Keratinocyte (primary cell): ENCODE measurements around the gene LRRC18. TPM values are rescaled to one million over a fixed set of nuclear protein-coding genes. Genes with fewer than 3 reads are reported as not detected.

Experiments used
- DNase-seq: peaks from one replicate; pipeline ENCODE4 v3.0.0-alpha.2; 2011; ENCODE audit warnings: low read depth, missing footprints, low spot score
- FAIRE-seq: peaks from 2 replicates; lab custom pipeline; 2011; peaks lifted over from hg19 to GRCh38; lab: Jason Lieb, UNC
- H2AFZ ChIP-seq: 2 replicates; pipeline ENCODE4 v1.6.0; 2012; ENCODE audit warnings: low read length, control low read depth, inconsistent platforms; ENCODE audit not compliant: control insufficient read depth
- H3K27ac ChIP-seq: 2 replicates; pipeline ENCODE4 v1.5.1; 2011; ENCODE audit warnings: low read length; ENCODE audit not compliant: control insufficient read depth, insufficient read depth
- H3K27me3 ChIP-seq: 3 replicates; pipeline ENCODE4 v1.6.0; 2011; ENCODE audit warnings: low read length; ENCODE audit not compliant: control insufficient read depth, insufficient read depth; ENCODE audit errors: extremely low read depth
- H3K36me3 ChIP-seq, 2 experiments: 2 replicates in 1 of 2; 3 replicates in 1 of 2; pipeline ENCODE4 v1.5.1; 2011; ENCODE audit warnings: low read length in 2 of 2, mild to moderate bottlenecking in 1 of 2; ENCODE audit not compliant: control insufficient read depth in 2 of 2, insufficient read depth in 2 of 2; ENCODE audit errors: extremely low read depth in 1 of 2
- H3K4me1 ChIP-seq: 3 replicates; pipeline ENCODE4 v1.5.1; 2011; ENCODE audit warnings: low read length; ENCODE audit not compliant: control insufficient read depth, insufficient read depth; ENCODE audit errors: extremely low read depth
- H3K4me2 ChIP-seq: 3 replicates; pipeline ENCODE4 v1.6.0; 2011; ENCODE audit warnings: low read depth, low read length; ENCODE audit not compliant: control insufficient read depth, insufficient read depth; ENCODE audit errors: extremely low read depth
- H3K4me3 ChIP-seq, 3 experiments: fragments of 200-600 bp in 1 of 3; sonication (generic) in 1 of 3; 2 replicates in 2 of 3; 3 replicates in 1 of 3; pipeline ENCODE4 v1.5.1; 2011 to 2016; ENCODE audit warnings: low read length in 3 of 3, mild to moderate bottlenecking in 3 of 3, control low read depth in 2 of 3, inconsistent platforms in 1 of 3, low read depth in 1 of 3, mixed read lengths in 1 of 3, mixed run types in 1 of 3, moderate library complexity in 1 of 3; ENCODE audit not compliant: control insufficient read depth in 2 of 3, insufficient read depth in 2 of 3; ENCODE audit errors: extremely low read depth in 1 of 3
- H3K79me2 ChIP-seq: 2 replicates; pipeline ENCODE4 v1.6.0; 2012; ENCODE audit warnings: low read length; ENCODE audit not compliant: control insufficient read depth, insufficient read depth
- H3K9ac ChIP-seq: 3 replicates; pipeline ENCODE4 v1.6.0; 2011; ENCODE audit warnings: low read length; ENCODE audit not compliant: control insufficient read depth, insufficient read depth; ENCODE audit errors: extremely low read depth
- H3K9me1 ChIP-seq: 3 replicates; pipeline ENCODE4 v1.6.0; 2011; ENCODE audit warnings: low read length; ENCODE audit not compliant: control insufficient read depth, insufficient read depth; ENCODE audit errors: extremely low read depth
- H3K9me3 ChIP-seq: 2 replicates; pipeline ENCODE4 v1.5.1; 2012; ENCODE audit warnings: low read depth, low read length; ENCODE audit not compliant: control insufficient read depth
- H4K20me1 ChIP-seq: 3 replicates; pipeline ENCODE4 v1.6.0; 2011; ENCODE audit warnings: low read length; ENCODE audit not compliant: control insufficient read depth, insufficient read depth; ENCODE audit errors: extremely low read depth
- EZH2 ChIP-seq: IDR thresholded peaks from one replicate; pipeline ENCODE4 v1.6.1; 2012; ENCODE audit warnings: inconsistent platforms, mild to moderate bottlenecking, low read length, moderate library complexity
- dilution Hi-C: fragments of 300-500 bp; cut with MboI; formaldehyde crosslinking; loops from one replicate; pipeline ENCODE4 v1.7.0; 2020; ENCODE audit warnings: low sequenced_read_pairs; ENCODE audit not compliant: extremely low pct_ligation_motif_present
- polyA plus RNA-seq, 5 experiments: library from polyadenylated mRNA; depleted of rRNA in 3 of 5; stranded (reverse) in 3 of 5; stranded (forward) in 1 of 5; unstranded in 1 of 5; fragments of >200 nt; gene quantifications; 1 replicate in 1 of 5; 2 replicates in 3 of 5; 3 replicates in 1 of 5; pipeline versions ENCODE4 v1.2.1 to v1.2.3, GENCODE V29; 2011 to 2012; ENCODE audit warnings: missing spikeins in 2 of 5, low read depth in 1 of 5, low replicate concordance in 1 of 5
- TF ChIP-seq, protein P1 (sequence below), 3 experiments: IDR thresholded peaks in 1 of 3; conservative IDR thresholded peaks in 1 of 3; optimal IDR thresholded peaks in 1 of 3; 2 replicates in 2 of 3; 3 replicates in 1 of 3; pipeline versions ENCODE3 to v1.5.1; 2011; ENCODE audit warnings: low read length in 3 of 3, mild to moderate bottlenecking in 3 of 3, moderate library complexity in 2 of 3, control low read depth in 1 of 3, inconsistent platforms in 1 of 3; ENCODE audit not compliant: insufficient read depth in 2 of 3; ENCODE audit errors: extremely low read depth in 1 of 3

Gene LRRC18
- polyA plus RNA-seq, 1 donor (not counting 4 experiments of a cell fraction or from before 2014, with no cell fraction given), result not detected

DNA sequence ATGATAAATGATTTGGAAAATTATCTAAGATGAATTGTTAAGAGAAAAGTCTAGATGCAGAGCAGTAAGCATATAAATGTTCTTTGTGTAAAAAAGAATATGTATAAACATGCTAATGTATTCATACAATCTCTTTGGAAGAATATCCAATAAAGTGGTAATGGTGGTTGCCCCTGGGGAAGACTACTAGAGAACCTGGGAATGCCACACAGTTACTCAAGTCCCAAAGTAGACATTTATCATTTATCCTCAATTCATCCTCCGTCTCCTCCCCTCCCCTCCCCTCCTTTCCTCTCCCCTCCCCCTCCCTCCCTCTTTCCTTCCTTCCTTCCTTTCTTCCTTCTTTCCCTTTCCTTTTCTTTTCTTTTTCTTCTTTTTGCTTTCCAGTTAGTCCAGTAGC, 51.7 kb downstream of the LRRC18 start:
- no peaks in the 10 kb centered on the region for H3K27me3 ChIP-seq
- H3K4me1 ChIP-seq, result no peaks in the 10 kb centered on the region
- dilution Hi-C loops, result no loop called here
- H3K4me3 ChIP-seq, result no peak overlapping the region
- no peaks in the 10 kb centered on the region for H4K20me1 ChIP-seq
- H3K27ac ChIP-seq, result no peak overlapping the region
- H3K79me2 ChIP-seq, result no peaks in the 10 kb centered on the region
- H3K4me2 ChIP-seq, result no peak overlapping the region
- no peak for FAIRE-seq
- DNase-seq, result no peak
- H3K9ac ChIP-seq, result no peak overlapping the region
- no peak overlapping the region for H2AFZ ChIP-seq
- H3K36me3 ChIP-seq, result no peaks in the 10 kb centered on the region
- TF ChIP-seq, protein P1, sequence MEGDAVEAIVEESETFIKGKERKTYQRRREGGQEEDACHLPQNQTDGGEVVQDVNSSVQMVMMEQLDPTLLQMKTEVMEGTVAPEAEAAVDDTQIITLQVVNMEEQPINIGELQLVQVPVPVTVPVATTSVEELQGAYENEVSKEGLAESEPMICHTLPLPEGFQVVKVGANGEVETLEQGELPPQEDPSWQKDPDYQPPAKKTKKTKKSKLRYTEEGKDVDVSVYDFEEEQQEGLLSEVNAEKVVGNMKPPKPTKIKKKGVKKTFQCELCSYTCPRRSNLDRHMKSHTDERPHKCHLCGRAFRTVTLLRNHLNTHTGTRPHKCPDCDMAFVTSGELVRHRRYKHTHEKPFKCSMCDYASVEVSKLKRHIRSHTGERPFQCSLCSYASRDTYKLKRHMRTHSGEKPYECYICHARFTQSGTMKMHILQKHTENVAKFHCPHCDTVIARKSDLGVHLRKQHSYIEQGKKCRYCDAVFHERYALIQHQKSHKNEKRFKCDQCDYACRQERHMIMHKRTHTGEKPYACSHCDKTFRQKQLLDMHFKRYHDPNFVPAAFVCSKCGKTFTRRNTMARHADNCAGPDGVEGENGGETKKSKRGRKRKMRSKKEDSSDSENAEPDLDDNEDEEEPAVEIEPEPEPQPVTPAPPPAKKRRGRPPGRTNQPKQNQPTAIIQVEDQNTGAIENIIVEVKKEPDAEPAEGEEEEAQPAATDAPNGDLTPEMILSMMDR (optimal IDR thresholded peaks at IDR 0.05 in 1 of 3, IDR thresholded peaks at IDR 0.05 in 1 of 3, conservative IDR thresholded peaks at IDR 0.05 in 1 of 3; ENCODE audit: extremely low read depth in 1 of 3, insufficient read depth in 2 of 3, low read length in 3 of 3), result no peak
- no peak for TF ChIP-seq EZH2
- H3K9me3 ChIP-seq, result no peaks in the 10 kb centered on the region
- H3K9me1 ChIP-seq, result no peaks in the 10 kb centered on the region

DNA sequence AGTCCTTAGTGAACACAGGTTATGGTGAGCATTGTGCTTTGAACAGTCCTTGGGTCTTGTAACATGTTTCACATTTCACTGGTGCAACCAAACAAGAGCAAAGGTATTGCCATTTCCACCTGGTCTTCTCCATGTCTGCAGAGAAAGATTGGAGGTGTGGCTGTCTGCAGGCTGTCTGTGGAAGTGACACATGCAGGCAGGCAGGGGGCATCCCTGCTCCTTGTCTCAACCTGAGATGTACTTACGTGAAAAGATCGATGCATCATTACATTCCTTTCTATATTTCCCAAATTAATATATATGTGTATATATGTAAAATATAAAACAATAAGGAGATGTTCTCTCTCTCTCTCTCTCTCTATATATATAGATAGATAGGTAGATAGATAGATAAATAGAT, 54.3 kb downstream of the LRRC18 start:
- Histone ChIP-seq H3K9me3 (no peaks in the 10 kb centered on the region), H3K27ac (no peak overlapping the region), H3K9me1 (no peaks in the 10 kb centered on the region), H3K4me2 (no peak overlapping the region), H3K9ac (no peak overlapping the region), H3K27me3 (no peaks in the 10 kb centered on the region), H4K20me1 (no peaks in the 10 kb centered on the region), H3K36me3 (no peaks in the 10 kb centered on the region), H3K4me3 (no peak overlapping the region), H3K79me2 (no peaks in the 10 kb centered on the region), H3K4me1 (no peaks in the 10 kb centered on the region), H2AFZ (no peak overlapping the region)
- TF ChIP-seq EZH2, result no peak
- TF ChIP-seq, protein P1 (optimal IDR thresholded peaks at IDR 0.05 in 1 of 3, IDR thresholded peaks at IDR 0.05 in 1 of 3, conservative IDR thresholded peaks at IDR 0.05 in 1 of 3; ENCODE audit: extremely low read depth in 1 of 3, insufficient read depth in 2 of 3, low read length in 3 of 3), result peak; percentile 38 to 72 (median 51)
- DNase-seq (no peak), FAIRE-seq (no peak)
- dilution Hi-C loops, result no loop called here
